Transverse colon (tissue), 4 donors: Measurements from ENCODE around the gene SMAD5. TPM values are rescaled to one million over a fixed set of nuclear protein-coding genes. Genes with fewer than 3 reads are reported as not detected.

Source experiments
- DNase-seq: peaks from one replicate; pipeline ENCODE4 v3.0.0-alpha.2; 2019
- H3K27ac ChIP-seq, 4 donors: fragments of 200-600 bp; sonication (generic); 2 replicates each; pipeline ENCODE4 v1.5.1; 2016 to 2018; ENCODE audit warnings: inconsistent platforms in 4 of 4
- H3K27me3 ChIP-seq: fragments of 200-600 bp; sonication (generic); 2 replicates; pipeline ENCODE4 v1.5.1; 2017; ENCODE audit warnings: inconsistent platforms
- H3K36me3 ChIP-seq, 4 donors: fragments of 200-600 bp; sonication (generic); 2 replicates each; pipeline ENCODE4 v1.5.1; 2017 to 2019; ENCODE audit warnings: inconsistent platforms in 4 of 4
- H3K4me1 ChIP-seq, 4 donors: fragments of 200-600 bp; sonication (generic); 2 replicates each; pipeline ENCODE4 v1.5.1; 2017 to 2020; ENCODE audit warnings: inconsistent platforms in 4 of 4
- H3K4me3 ChIP-seq, 4 donors: fragments of 200-600 bp; sonication (generic); 1 replicate in 1 of 4; 2 replicates in 3 of 4; pipeline versions ENCODE4 v1.5.1 to v1.6.1; 2017 to 2019; ENCODE audit warnings: inconsistent platforms in 4 of 4
- H3K9me3 ChIP-seq, 2 donors: fragments of 200-600 bp; sonication (generic); 2 replicates each; pipeline ENCODE4 v1.5.1; 2017 to 2019; ENCODE audit warnings: inconsistent platforms in 2 of 2
- CTCF ChIP-seq, 5 experiments: fragments of 200-600 bp in 3 of 5; fragments of 450-650 bp in 2 of 5; sonication (generic) in 3 of 5; IDR thresholded peaks; 1 replicate in 2 of 5; 2 replicates in 3 of 5; pipeline ENCODE4 v1.5.1; 2016 to 2017; ENCODE audit warnings: antibody characterized with exemption in 5 of 5, inconsistent platforms in 3 of 5, mild to moderate bottlenecking in 2 of 5, moderate library complexity in 1 of 5
- EP300 ChIP-seq: sonication (generic); formaldehyde crosslinking; IDR thresholded peaks from one replicate; pipeline ENCODE4 v1.6.1; 2017; ENCODE audit warnings: antibody characterized with exemption, low read depth
- POLR2A ChIP-seq: fragments of 450-650 bp; IDR thresholded peaks from one replicate; pipeline ENCODE4 v1.6.1; 2016; ENCODE audit warnings: antibody characterized with exemption, mild to moderate bottlenecking, moderate library complexity
- POLR2AphosphoS5 ChIP-seq, 3 donors: sonication (generic); formaldehyde crosslinking; IDR thresholded peaks; one replicate each; pipeline ENCODE4 v1.6.1; 2016; ENCODE audit warnings: antibody characterized with exemption in 3 of 3
- WGBS, 2 donors: methylation state at CpG; one replicate each; pipeline ENCODE4 v1.1.5; 2018; ENCODE audit warnings: low coverage in 1 of 2; 5-methylcytosine and 5-hydroxymethylcytosine counted together
- in situ Hi-C, 4 donors: fragments of 200-750 bp; cut with MboI; loops; one replicate each; pipeline versions ENCODE4 v1.15.0 to v1.15.1; 2017; ENCODE audit warnings: low sequenced_read_pairs in 3 of 4, low pct_ligation_motif_present in 1 of 4, low pct_unique_long_range_greater_than_20kb in 1 of 4
- intact Hi-C: fragments of 100-400 bp; cut with DNase I; formaldehyde crosslinking; loops from one replicate; pipeline ENCODE4 v1.15.1; 2023; ENCODE audit warnings: low total_unique reads
- total RNA-seq, 4 donors: library from RNA; depleted of rRNA; stranded (reverse); fragments of >200 nt; gene quantifications; one replicate each; pipeline ENCODE4 v1.1.0, GENCODE V29; 2016

SMAD5 gene
- total RNA-seq, 4 donors from 2014 or later = 14.2 to 272 (median 32.7) TPM

GRCh38 chr5:136193322-136193935 lies 60.8 kb downstream of the SMAD5 start:
- Histone ChIP-seq H3K27ac (peak overlapping the region; percentile 74 to 82 (median 76)), H3K27me3 (peaks cover 32% of the 10 kb centered on the region)
- in situ Hi-C loops = no loop called here

GRCh38 chr5:136194576-136194975 lies 61.9 kb downstream of the SMAD5 start:
- no peak for DNase-seq
- H3K36me3 ChIP-seq = no peaks in the 10 kb centered on the region
- 83 to 92% methylated on average over 2 to 3 of the region's 3 CpGs for WGBS, 2 donors
- H3K4me3 ChIP-seq = no peak overlapping the region
- peaks cover 13 to 42% (median 30%) of the 10 kb centered on the region in 4 donors for H3K4me1 ChIP-seq
- intact Hi-C loops = no loop called here
- H3K9me3 ChIP-seq = no peaks in the 10 kb centered on the region
- in situ Hi-C loops = no loop called here
- TF ChIP-seq POLR2A = no peak
- H3K27me3 ChIP-seq = peaks cover 32% of the 10 kb centered on the region
- H3K27ac ChIP-seq = no peak overlapping the region

More at GRCh38 chr5:136193322-136193935, 60.8 kb downstream of the SMAD5 start:
- intact Hi-C loops = no loop called here
- Histone ChIP-seq H3K4me1 (peaks cover 13 to 53% (median 39%) of the 10 kb centered on the region in 4 donors), H3K9me3 (no peaks in the 10 kb centered on the region), H3K4me3 (peak overlapping the region in 3 of 4 donors; percentile 52 to 74 (median 52)), H3K36me3 (no peaks in the 10 kb centered on the region)
- TF ChIP-seq CTCF (IDR thresholded peaks at IDR 0.05) (no peak), POLR2AphosphoS5 (IDR thresholded peaks at IDR 0.05) (no peak), POLR2A (no peak), EP300 (no peak)
- WGBS, 2 donors = 45% methylated on average over 18 of the region's 18 CpGs; no CpG with 5 or more reads in 1 of the 2 donors
- DNase-seq = no peak

- peak in 1 of 3 donors; percentile 6 for TF ChIP-seq POLR2AphosphoS5 (IDR thresholded peaks at IDR 0.05)
- no peak for TF ChIP-seq CTCF (IDR thresholded peaks at IDR 0.05)
- 63% methylated on average over 12 of the region's 12 CpGs; no CpG with 5 or more reads in 1 of the 2 donors for WGBS, 2 donors
- peak overlapping the region in 1 of 4 donors; percentile 2 for H3K27ac ChIP-seq
Observed at GRCh38 chr5:136195971-136196820, 63.6 kb downstream of the SMAD5 start.

DNA sequence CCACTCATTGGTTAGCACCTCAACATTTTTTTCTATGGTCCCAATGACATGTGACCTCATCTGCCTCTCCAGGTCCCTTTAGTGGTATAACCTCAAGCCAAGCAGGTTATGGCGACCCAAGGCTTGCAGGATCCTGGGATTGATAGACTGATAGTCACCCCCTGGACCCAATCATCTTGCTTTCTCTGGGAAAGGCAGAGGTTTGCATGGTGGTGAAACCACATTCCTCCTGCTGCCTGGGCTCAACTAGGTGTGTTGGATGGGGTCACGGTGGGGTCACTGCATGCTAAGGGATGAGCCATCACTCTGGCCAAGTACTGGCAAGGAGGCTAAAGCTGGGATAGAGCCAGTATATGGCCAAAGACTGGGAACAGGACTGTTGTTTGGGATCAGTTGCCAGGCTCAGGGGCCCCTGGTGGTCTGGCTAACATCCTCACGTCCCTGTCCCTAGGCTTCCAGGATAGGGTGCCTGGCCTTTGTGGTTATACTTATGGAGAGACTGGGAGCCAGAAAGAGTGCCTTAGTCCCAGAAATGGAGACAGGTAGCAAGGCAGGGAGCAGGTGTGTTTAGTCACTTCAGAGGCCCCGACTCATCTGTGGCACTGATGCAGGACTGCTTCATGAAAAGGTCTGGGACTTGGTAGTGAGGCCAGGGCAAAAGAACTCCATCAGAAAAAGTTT lies 65.0 kb downstream of the SMAD5 start:
- WGBS, 2 donors = 78% methylated on average over 4 of the region's 4 CpGs; no CpG with 5 or more reads in 1 of the 2 donors
- DNase-seq = no peak
- intact Hi-C loops = no loop called here
- Histone ChIP-seq H3K4me3 (no peak overlapping the region), H3K27ac (no peak overlapping the region), H3K4me1 (peaks cover 0 to 12% (median 4%) of the 10 kb centered on the region in 4 donors), H3K36me3 (no peaks in the 10 kb centered on the region), H3K9me3 (no peaks in the 10 kb centered on the region), H3K27me3 (peaks cover 14% of the 10 kb centered on the region)
- in situ Hi-C loops = no loop called here
- TF ChIP-seq POLR2AphosphoS5 (IDR thresholded peaks at IDR 0.05) (no peak), POLR2A (no peak), EP300 (no peak), CTCF (IDR thresholded peaks at IDR 0.05) (no peak)

More at GRCh38 chr5:136195971-136196820, 63.6 kb downstream of the SMAD5 start:
- intact Hi-C loops = no loop called here
- Histone ChIP-seq H3K36me3 (no peaks in the 10 kb centered on the region), H3K27me3 (peaks cover 28% of the 10 kb centered on the region), H3K4me1 (peaks cover 5 to 26% (median 16%) of the 10 kb centered on the region in 4 donors), H3K4me3 (no peak overlapping the region), H3K9me3 (no peaks in the 10 kb centered on the region)
- DNase-seq = no peak
- in situ Hi-C loops = no loop called here
